ENCODE data around the gene GPRC5C.

Gene GPRC5C

DNA sequence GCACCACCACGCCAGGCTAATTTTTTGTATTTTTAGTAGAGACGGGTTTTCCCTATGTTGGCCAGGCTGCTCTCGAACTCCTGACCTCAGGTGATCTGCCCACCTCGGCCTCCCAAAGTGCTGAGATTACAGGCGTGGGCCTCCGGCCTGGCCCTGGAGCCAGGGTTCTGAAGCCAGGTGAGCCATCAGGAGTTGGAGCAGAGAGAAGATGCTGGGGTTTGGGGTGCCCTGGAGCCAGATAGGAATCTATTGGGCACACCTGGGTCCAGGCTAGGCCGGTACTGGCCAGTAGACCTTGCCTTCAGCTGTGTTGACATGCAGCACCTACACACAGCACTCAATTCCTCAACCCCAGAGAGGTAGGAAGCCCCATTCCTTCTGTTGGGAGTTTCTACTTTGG, 29.1 kb downstream of the GPRC5C start:
- no peak for ATAC-seq (ENCODE audit: low read depth)
- Histone ChIP-seq H3K27ac (ENCODE audit: poor library complexity, severe bottlenecking) (no peak overlapping the region), H3K9me3 (ENCODE audit: severe bottlenecking) (no peaks in the 10 kb centered on the region), H3K4me3 (ENCODE audit: severe bottlenecking) (no peak overlapping the region), H3K27me3 (ENCODE audit: insufficient read depth, poor library complexity, severe bottlenecking) (peaks cover 4% of the 10 kb centered on the region), H3K4me1 (ENCODE audit: insufficient read depth, poor library complexity, severe bottlenecking) (no peaks in the 10 kb centered on the region), H3K36me3 (ENCODE audit: low read depth) (no peaks in the 10 kb centered on the region)
- DNase-seq (ENCODE audit: low spot score) = no peak
- no peak for TF ChIP-seq CTCF (IDR thresholded peaks at IDR 0.05; ENCODE audit: poor library complexity, severe bottlenecking)

GRCh38 chr17:74461611-74462010, 29.7 kb downstream of the GPRC5C start:
- ATAC-seq (ENCODE audit: low read depth) = no peak
- no peaks in the 10 kb centered on the region for H3K4me1 ChIP-seq (ENCODE audit: insufficient read depth, poor library complexity, severe bottlenecking)
- H3K27me3 ChIP-seq (ENCODE audit: insufficient read depth, poor library complexity, severe bottlenecking) = peaks cover 4% of the 10 kb centered on the region
- H3K36me3 ChIP-seq (ENCODE audit: low read depth) = no peaks in the 10 kb centered on the region
- H3K27ac ChIP-seq (ENCODE audit: poor library complexity, severe bottlenecking) = no peak overlapping the region
- H3K4me3 ChIP-seq (ENCODE audit: severe bottlenecking) = no peak overlapping the region
- no peak for TF ChIP-seq CTCF (IDR thresholded peaks at IDR 0.05; ENCODE audit: poor library complexity, severe bottlenecking)
- DNase-seq (ENCODE audit: low spot score) = no peak
- H3K9me3 ChIP-seq (ENCODE audit: severe bottlenecking) = no peaks in the 10 kb centered on the region

DNA sequence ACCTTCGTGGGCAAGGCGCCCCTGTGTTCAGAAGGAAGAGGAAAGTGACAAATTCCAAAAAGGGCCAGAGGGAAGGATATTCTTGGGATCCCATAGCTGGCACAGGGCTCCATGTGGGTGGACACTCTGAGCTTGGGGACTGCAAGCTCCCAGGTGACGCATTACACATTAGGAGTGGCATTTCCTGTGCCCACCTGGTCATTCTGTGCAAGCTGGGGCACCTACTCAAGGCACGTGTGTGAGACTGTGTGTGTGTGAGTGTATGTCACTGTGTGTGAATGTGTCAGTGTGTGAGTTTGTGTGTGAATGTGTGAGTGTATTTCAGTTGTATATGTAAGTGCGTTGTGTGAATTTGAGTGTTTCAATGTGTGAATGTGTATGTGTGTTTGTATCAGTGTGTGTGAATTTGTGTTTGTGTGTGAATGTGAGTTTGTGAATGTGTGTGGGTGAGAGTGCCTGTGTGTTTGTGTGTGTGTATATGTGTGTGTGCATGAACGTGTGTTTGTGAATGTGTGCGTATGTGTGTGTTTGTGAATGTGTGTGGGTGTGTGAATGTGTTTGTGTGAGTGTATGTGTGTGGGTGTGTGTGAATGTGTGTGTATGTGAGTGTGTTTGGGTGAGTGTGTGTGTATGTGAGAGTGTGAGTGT, 33.0 kb downstream of the GPRC5C start:
- no peak for DNase-seq (ENCODE audit: low spot score)
- Histone ChIP-seq H3K27me3 (ENCODE audit: insufficient read depth, poor library complexity, severe bottlenecking) (no peaks in the 10 kb centered on the region), H3K36me3 (ENCODE audit: low read depth) (no peaks in the 10 kb centered on the region), H3K4me3 (ENCODE audit: severe bottlenecking) (no peak overlapping the region), H3K4me1 (ENCODE audit: insufficient read depth, poor library complexity, severe bottlenecking) (no peaks in the 10 kb centered on the region), H3K27ac (ENCODE audit: poor library complexity, severe bottlenecking) (no peak overlapping the region), H3K9me3 (ENCODE audit: severe bottlenecking) (no peaks in the 10 kb centered on the region)
- ATAC-seq (ENCODE audit: low read depth) = no peak; the same call in 2 of the 3 replicates
- no peak for TF ChIP-seq CTCF (IDR thresholded peaks at IDR 0.05; ENCODE audit: poor library complexity, severe bottlenecking)

GRCh38 chr17:74465378-74466110, 33.7 kb downstream of the GPRC5C start:
- H3K4me3 ChIP-seq (ENCODE audit: severe bottlenecking) = no peak overlapping the region
- no peaks in the 10 kb centered on the region for H3K27me3 ChIP-seq (ENCODE audit: insufficient read depth, poor library complexity, severe bottlenecking)
- ATAC-seq (ENCODE audit: low read depth) (no peak), DNase-seq (ENCODE audit: low spot score) (no peak)
- H3K4me1 ChIP-seq (ENCODE audit: insufficient read depth, poor library complexity, severe bottlenecking) = no peaks in the 10 kb centered on the region
- H3K36me3 ChIP-seq (ENCODE audit: low read depth) = no peaks in the 10 kb centered on the region
- H3K27ac ChIP-seq (ENCODE audit: poor library complexity, severe bottlenecking) = no peak overlapping the region
- no peaks in the 10 kb centered on the region for H3K9me3 ChIP-seq (ENCODE audit: severe bottlenecking)
- TF ChIP-seq CTCF (IDR thresholded peaks at IDR 0.05; ENCODE audit: poor library complexity, severe bottlenecking) = no peak

Measured in RWPE2 (cell line).